ENCODE results near the gene CHD6.

DNA sequence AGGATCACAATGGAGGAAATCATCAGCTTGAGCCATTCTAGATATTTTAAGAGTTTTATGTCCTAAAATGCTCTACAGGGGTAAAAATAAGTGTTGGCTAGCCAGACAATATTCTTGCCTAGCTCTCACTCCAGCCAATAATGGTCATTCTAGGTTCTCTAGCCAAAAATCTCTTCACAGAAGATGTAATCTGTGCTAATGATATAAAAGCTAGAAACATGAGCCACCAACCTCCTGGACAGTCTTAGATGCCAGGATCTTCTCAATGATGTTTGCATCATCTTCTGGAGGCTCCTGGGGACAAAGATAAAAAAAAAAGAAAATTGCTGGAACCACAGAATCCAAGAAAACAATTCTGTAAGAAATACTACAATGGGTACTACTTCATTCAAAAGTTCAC is 119.1 kb downstream of the CHD6 start:
- TF ChIP-seq EZH2 (IDR thresholded peaks at IDR 0.05), result no peak
- TF ChIP-seq POLR2AphosphoS5 (IDR thresholded peaks at IDR 0.05; ENCODE audit: borderline replicate concordance, low read depth, low read length), result no peak
- TF ChIP-seq FOXP2 (optimal IDR thresholded peaks at IDR 0.05; ENCODE audit: control extremely low read depth, extremely low read length, insufficient read depth), result no peak

Data from SK-N-MC (cell line).